HK-2 (cell line): ENCODE data around the gene ITFG1.
"Not testable (repeated sequence)": the region's sequence is repeated elsewhere in the genome, so short reads cannot be mapped to it uniquely, and the experiment has no call there.

Experiments used
- DNase-seq: peaks from one replicate; pipeline ENCODE4 v3.0.0-alpha.2; 2018; ENCODE audit not compliant: unreplicated experiment

The ITFG1 gene

DNA sequence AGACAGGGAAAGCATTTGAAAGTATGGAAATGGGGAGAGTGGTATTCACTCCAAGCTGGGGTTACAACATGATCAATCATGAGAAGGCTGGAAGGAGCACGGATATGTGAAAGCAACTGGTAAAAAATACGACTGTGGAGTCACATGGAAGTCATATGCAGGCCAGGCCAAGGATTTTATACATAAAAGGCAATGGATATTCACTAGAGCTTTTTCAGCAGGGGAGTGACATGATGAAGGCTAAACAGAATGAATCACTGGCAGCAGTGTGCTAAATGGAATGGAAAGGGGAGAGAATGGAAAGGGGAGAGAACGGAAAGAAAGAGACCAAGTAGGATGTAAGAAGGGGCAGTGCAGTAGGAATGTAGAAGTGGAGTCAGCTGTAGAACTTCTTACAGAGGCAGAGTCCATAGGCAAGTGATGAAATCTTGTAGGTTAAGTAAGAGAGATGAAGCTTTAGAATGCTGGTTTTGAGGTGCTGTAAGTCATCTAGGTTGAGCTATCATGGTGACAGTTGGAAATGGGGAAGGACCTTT is 304.1 kb downstream of the ITFG1 start:
- DNase-seq: no peak

DNA sequence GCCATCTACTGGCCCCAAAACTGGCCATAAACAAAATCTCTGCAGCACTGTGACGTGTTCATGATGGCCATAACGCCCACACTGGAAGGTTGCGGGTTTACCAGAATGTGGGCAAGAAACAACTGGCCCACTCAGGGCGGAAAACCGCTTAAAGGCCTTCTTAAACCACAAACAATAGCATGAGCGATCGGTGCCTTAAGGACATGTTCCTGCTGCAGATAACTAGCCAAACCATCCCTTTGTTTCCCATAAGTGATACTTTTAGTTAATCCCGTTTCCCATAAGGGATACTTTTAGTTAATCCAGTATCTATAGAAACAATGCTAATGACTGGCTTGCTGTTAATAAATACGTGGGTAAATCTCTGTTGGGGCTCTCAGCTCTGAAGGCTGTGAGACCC is 308.4 kb downstream of the ITFG1 start:
- DNase-seq: not testable (repeated sequence)

DNA sequence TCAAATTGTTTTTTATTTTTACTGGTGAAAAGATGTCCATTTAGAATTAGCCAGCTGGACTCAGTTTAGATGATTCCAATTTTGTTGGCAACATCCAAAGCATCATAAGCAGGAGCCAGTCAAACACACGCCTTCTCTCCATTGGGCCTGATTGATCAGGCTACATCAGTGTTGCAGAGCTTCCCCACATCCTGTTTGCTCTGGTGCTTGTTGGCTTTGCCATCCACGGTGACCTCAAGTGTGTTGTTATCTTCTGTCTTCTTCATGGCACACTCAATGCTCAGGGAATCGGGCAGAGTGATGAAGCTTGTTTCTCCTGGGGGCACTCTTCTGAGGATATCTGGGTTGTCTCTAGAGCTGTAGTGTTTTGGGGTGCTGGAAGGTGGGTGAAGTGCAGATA is 310.8 kb downstream of the ITFG1 start:
- no peak for DNase-seq

DNA sequence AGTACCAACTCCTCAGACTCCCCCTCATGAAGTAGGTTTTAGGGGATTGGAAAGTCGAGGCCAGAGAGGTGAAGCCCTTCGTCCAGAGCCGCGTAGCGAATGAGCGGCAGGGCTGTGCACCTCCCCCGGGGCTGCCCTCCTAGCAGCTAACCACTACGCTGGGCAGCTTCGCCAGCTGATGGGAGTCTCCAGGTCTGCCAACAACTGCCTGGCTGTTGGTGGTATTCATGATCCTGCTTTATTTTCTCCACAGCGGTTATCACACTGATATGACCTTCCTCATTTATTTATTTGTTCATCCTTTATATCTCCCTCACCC is 316.3 kb downstream of the ITFG1 start:
- no peak for DNase-seq

DNA sequence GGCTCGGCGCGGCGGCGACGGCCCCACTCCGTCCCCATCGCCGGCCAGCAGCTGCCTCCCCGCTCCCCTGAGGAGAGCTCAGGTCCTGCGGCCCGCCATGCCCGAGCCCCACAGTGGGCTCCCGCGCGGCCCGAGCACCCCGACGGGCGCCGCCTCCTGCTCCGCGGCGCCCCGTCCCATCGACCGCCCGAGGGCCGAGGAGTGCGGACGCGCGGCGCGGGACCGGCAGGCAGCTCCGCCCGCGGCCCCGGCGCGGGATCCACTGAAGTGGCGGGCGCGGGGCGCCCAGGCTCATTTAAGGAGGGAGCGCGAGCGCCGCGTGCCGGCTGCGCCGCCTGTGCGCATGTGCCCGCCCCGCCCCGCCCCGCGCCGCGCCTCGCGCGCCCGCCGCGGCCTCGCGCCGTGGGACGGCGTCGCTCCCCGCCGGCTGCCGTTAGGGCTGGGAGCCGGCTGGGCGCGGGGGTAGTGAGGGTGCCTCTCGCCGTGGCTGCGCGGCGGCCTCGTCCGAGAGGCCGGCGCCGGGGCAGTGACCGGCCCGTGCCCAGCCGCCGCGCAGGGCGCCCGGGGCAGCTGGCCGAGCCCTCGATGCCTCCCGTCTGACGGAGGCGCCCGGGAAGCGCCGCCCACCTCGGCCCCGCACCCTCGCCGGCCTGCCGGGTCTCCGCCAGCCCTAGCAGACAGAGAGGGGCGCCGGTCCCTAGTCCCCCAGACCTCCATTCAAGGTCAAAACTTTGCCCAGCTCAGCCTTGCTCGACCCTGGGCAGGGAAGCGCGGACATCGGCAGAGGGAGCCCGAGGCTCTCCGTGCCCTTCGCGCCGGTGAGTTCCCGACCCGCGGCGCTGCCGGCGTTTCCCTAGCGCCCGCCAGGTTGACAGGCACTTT is 316.9 kb downstream of the ITFG1 start, which contains the start of gene NETO2:
NETO2 (minus strand) TSS at position 269 of the 882 bp plus-strand sequence. CDS start 333 bp downstream, outside the sequence.
- DNase-seq: peak; percentile 76

DNA sequence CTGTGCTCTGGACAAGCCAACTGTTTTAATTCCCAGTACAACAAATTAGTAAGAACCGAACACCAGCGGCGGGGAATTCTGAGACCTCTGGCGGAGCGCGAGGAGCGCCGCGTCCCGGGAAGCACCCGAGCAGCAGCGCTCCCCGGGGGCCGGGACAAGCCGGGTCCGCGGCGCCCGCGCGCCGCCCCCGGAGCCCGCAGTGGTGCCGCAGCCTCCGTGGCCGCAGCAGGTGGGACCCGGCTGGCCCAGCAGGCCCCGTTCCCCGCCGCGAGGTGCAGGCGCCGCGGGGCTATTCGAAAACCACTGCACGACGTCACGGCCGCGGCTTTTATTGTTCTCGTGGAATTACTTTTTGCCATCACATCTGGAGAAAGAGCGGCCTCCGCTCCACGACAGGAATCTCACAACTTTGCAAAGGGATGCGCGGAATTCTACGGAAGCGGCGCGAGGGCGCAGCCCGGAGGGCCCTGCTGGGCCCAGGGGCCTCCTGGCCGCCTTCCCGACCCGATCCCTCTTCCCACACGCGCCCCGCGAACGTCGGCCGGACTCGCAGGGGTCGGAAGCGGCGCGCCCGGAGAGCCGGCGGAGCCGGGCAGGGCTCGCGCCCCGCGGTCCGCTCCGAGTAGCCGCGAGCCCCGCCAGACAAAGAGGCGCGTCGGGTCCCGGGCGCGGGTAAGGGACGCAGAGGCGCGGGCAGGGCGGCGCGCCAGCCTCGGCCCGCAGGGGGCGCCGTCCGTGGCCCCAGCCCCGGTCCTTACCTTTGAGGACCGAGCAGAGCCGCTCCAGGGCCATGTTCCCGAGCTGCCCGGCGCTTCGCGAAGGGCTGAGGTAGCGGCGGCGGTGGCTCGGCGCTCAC is 317.8 kb downstream of the ITFG1 start:
- DNase-seq: peak; percentile 83

DNA sequence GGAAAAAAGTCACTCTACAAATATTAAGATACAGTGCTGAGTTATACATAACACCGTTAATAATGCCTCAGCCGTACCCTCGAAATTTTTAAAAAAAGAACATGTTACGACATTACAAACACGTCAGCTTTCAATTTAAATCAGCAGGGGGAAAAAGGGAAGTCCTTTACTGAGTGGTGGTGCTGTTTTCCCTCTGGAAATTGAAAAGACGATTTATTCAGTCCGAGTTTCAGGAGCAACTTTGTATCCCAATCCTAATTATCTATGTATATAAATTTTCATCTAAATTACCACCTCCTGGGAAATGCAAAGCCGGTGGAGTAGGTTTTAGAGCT is 318.4 kb downstream of the ITFG1 start:
- no peak for DNase-seq

DNA sequence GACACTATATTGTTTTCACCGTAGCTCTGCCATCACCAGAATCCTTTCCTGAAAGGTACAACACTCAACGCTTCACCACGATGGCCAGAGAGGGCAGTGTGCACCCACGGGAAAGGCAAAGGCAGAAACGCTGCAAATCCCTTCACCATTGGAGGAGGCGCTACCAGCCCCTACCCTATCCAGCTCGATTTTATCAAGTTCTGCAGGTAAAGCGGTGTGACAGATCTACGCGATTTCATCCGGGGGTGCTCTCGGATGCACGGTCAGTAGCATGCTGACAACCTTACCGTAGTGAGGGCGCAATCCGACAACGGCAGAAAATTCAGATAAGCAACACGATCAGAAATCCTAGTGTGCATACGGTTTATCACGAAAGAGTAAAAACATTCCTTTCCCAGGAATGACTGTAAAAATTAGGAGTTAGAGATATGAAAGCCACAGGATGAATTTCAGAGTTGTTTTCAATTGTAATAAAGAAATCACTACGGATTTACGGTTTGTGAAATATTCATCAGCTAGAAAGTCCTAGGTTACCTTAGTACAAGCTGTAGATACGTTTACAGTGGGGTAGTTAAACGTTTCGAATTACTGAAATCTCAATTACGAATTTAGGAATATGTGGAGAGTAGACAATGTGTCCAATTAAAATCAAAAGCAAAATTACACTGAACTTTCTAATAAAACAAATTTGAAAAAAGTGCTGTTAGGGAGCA is 318.9 kb downstream of the ITFG1 start:
- DNase-seq: peak; percentile 83

DNA sequence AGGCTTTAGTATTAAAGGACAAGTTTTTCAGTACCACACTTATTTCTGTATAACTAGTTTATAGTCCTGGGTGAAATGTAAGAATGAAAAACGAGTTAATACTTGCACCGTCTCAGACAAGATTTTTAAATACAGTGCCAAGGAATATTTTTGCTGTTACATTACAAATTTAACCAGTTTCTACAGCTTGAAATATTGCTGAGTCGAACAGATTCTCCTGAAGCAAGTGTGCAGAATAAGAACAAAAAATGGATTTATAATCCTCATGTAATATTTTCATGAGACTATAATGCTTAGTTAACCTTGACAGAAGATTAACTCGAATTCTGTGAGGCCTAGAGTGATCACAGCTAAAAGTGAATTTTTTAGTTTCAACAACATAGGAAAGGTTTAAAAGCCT is 320.2 kb downstream of the ITFG1 start:
- no peak for DNase-seq

DNA sequence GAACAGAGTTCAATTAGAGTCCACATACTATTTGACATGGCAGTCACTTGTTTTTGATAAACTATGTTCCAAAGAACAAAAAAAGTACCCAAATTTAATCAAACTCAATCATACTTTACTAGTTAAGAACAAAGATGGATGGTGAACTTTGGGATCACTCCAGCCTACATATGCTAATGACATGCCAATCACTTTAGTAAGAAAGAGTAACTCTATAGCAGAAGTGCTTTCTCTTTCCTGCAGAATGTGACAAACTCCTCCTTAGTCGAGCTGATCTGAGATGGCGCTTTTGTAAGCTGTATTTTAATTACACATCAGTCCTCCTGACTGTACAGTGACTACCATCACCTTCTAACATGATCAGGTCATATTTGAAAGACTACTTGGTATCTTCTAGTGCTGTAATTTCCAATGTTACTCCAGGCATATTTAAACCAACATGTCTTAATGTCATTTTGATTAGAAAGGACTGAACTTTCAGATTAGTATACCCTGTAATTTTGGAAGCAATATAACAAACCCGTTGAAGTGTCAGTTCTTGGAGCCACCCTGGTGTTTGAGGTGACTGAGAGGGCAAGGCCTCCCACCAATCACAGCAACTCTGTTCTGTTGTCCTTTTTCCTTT is 321.2 kb downstream of the ITFG1 start:
- no peak for DNase-seq

DNA sequence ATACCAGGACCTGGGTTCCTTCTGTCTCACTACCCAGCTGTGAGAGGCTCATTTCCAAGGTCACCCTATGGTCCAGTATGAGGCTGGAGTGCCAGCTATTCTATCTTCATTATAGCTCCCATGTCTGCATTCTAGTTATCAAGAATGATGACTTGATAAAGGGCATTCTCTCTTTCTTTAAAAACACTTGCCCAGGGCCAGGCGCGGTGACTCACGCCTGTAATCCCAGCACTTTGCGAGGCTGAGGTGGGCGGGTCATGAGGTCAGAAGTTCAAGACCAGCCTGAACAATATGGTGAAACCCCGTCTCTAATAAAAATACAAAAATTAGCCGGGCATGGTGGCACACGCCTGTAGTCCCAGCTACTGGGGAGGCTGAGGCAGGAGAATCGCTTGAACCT is 322.9 kb downstream of the ITFG1 start:
- DNase-seq: not testable (repeated sequence)

DNA sequence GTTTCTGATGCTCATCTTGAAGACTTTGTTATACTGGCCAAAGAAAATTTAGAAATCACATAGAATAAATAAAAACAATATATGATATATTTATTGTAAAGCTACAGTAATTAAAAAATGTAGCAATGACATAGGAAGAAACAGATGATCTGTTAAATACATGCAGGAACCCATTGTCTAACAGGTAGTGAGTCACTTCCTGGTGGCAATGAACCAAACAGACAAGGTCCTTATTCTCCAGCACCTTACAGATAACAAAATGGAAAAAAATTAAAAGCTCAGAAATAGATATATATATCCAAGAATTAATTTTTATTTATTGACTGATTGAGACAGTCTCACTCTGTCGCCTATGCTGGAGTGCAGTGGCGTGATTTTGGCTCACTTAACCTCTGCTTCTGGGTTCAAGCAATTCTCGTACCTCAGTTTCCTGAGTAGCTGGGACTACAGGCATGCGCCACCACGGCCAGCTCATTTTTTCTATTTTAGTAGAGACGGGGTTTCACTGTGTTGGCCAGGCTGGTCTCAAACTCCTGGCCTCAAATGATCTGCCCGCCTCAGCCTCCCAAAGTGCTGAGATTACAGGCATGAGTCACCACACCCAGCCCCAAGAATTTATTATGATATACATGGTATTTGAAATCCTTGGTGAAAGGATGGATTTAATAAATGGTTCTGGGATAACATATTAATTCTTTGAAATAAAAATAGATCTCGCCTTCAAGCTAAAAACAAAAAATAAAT is 324.6 kb downstream of the ITFG1 start:
- DNase-seq: no peak

DNA sequence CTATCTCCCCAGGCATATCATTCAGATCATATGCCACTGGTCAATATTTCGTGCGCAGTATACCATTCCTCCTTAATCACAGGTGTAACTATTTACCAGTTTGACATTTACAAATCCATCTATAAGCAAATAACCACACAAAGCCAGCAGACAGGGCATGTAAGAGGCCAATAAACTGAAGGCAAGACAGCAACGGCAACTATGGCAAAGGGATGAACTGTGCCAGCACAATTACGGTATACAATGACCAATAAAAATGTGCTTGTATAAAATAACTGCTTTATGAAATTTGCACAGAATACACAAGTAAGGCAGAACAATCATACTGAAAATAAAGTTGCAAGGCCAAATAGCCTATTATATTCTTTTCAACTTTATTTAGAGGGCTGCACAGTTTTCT is 326.3 kb downstream of the ITFG1 start:
- no peak for DNase-seq

DNA sequence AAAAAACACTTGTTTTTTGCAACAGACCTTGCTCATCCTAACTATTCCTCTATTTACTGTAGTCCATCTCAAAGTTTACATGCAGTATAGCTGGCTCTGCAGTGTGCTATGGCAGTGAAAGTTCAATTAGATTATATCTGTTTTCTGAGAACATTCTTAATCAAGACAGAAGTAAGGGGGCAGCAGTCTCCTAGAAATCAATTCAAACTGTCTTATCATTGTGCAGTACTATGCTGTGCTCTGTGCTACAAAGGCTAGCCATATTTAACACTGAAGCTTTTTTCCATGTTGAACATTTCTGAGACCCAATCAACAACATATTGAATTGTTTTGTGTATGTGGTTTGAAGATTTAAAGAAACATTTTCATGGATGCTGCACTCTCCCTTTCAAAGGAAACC is 328.6 kb downstream of the ITFG1 start:
- no peak for DNase-seq

DNA sequence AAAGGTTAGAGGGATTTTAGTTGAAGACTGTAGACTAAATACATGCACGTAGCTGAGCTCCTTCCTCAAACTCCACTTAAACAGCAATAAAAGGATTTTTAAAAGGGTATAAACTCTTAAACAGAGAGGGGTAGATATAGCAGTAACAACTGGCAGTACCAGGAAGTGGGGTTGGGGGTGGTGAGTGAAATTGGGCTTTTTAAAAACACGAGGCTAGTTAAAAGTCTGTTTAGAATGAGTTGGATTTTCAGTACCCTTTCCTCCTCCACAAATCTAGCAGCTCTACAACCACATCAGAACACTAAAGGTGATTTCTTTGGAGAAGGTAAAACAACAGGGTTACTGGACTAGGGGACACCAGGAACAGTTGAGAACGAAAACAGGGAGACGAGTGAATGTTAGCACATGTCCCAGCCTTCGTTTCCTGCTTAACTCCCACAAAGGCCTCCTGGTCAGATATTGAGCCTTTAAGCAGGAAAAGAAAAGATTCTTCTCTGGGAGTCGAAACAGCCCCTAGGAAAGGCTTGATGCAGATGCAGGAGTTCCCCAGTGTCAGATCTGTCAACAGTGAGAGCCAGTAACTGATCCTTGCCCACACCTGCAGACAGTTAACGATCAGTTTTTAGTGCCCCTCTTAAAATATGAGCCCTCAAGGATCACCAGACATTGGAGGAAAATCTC is 331.0 kb downstream of the ITFG1 start:
- DNase-seq: no peak

DNA sequence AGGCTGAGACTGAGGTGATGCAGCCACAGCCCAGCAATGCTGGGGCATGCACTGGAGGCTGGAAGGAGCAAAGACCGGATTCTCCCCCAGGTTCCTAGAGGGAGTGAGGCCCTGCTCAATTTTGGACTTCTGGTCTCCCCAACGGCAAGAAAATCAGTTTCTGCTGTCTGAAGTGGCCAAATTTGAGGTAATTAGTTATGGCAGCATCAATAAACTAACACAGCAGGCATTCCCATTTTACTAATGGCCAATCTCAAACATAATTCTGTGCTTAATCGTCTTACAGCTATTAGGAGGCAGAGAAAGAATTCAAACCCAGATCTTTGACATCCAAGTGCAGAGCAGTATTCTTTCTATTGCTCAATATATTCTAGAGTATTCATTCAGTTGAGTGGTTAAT is 333.3 kb downstream of the ITFG1 start:
- DNase-seq: no peak

DNA sequence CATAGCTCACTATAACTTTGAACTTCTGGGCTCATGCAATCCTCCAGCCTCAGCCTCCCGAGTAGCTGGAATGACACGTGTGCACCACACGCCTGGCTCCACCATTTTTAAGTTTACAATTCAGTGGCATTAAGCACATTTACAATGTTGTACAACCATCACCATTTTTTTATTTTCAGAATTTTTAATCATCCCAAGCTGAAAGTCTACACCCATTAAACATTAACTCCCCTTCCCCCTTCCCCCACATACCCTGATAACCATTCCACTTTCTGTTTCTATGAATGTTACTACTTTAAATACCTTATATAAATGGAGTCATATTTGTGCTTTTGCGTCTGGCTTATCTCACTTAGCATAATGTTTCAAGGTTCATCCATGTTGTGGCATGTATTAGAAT is 335.1 kb downstream of the ITFG1 start:
- DNase-seq: no peak

DNA sequence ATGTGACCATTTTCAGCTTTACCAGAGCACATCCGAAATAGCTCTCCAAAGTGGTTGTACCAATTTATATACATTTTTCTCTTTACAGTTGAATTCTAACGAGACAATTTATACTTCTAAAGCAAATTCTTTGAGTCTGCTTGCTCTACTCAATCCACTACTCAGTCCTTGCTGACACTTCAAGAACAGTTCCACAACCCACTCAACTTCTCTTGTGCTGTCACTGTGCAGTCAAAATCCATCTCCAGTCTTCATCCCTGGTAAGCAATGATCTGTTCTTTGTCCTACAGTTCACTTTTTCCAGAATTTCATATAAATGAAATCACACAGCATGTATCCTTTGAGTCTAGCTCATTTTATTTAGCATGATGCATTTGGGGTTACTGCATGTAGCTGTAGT is 347.7 kb downstream of the ITFG1 start:
- no peak for DNase-seq

DNA sequence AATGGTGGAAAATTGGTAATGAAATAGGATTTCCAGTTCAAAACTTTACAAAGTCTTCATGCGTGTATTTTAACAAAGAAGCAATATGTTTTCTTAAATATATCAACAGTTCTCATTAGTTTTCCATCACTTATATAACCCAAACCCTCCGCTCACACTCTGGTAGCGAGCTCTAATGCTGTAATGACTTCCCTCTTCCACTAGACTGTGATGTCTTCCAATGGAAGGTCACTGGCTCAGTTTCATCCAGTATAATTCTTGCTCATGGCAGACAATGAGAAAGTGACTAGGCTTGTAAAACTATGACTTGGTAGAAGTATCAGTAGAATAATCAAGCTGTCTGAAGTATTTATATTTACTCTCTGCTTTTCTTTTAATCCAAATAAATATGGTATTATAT is 349.9 kb downstream of the ITFG1 start:
- no peak for DNase-seq

DNA sequence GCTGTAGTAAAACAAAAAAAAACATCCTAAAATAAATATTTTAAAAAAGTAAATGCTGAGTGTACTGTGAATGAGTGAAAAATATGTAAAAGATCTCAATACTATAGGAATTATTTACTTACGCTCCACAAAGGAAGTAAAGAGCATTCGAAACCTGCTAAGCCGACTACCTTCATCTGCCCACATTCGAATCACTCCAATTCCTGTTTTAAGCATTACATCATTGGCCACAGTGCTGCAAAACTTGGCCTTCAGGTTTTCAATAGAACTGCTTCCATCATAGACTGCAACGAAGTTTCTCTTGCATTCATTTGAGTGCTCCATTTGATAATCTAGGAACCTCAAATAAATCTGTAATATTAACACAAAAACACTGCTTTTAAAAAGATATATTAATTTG is 351.5 kb downstream of the ITFG1 start:
- DNase-seq: no peak
